Small intestine (tissue), 16 donors: ENCODE data around the gene PDE10A. TPM values are rescaled to one million over a fixed set of nuclear protein-coding genes. Genes with fewer than 3 reads are reported as not detected.

Experiments
- DNase-seq, 2 donors: peaks; one replicate each; pipeline versions ENCODE4 v3.0.0 to v3.0.0-alpha.2; 2013
- FAIRE-seq: peaks from 2 replicates; lab custom pipeline; 2012; peaks lifted over from hg19 to GRCh38; lab: Jason Lieb, UNC
- H3K27ac ChIP-seq, 3 donors: one replicate each; pipeline ENCODE4 v1.5.1; 2013; ENCODE audit warnings: low read length in 2 of 3, mild to moderate bottlenecking in 2 of 3, control low read depth in 1 of 3, inconsistent platforms in 1 of 3, low read depth in 1 of 3, moderate library complexity in 1 of 3
- H3K27me3 ChIP-seq, 3 donors: one replicate each; pipeline ENCODE4 v1.6.1; 2013; ENCODE audit warnings: low read length in 3 of 3, inconsistent platforms in 1 of 3; ENCODE audit not compliant: control insufficient read depth in 3 of 3, insufficient read depth in 3 of 3
- H3K36me3 ChIP-seq, 3 donors: one replicate each; pipeline ENCODE4 v1.6.1; 2013; ENCODE audit warnings: low read length in 3 of 3, inconsistent platforms in 1 of 3, low read depth in 1 of 3, mild to moderate bottlenecking in 1 of 3, moderate library complexity in 1 of 3; ENCODE audit not compliant: control insufficient read depth in 3 of 3, insufficient read depth in 2 of 3
- H3K4me1 ChIP-seq, 3 donors: one replicate each; pipeline ENCODE4 v1.6.1; 2013; ENCODE audit warnings: low read length in 2 of 3, inconsistent platforms in 1 of 3, low read depth in 1 of 3, mild to moderate bottlenecking in 1 of 3, moderate library complexity in 1 of 3; ENCODE audit not compliant: control insufficient read depth in 3 of 3, insufficient read depth in 2 of 3
- H3K4me3 ChIP-seq, 3 donors: one replicate each; pipeline ENCODE4 v1.5.1; 2013; ENCODE audit warnings: low read length in 3 of 3, control low read depth in 1 of 3, inconsistent platforms in 1 of 3, low read depth in 1 of 3, mild to moderate bottlenecking in 1 of 3, moderate library complexity in 1 of 3
- H3K9me3 ChIP-seq, 2 donors: one replicate each; pipeline ENCODE4 v1.6.1; 2013; ENCODE audit warnings: low read depth in 1 of 2, low read length in 1 of 2; ENCODE audit not compliant: control insufficient read depth in 2 of 2, insufficient read depth in 1 of 2
- WGBS, 3 donors: extraction: QIAGEN DNeasy Blood & Tissue Kit; methylation state at CpG; one replicate each; pipeline ENCODE4 v1.1.7; 2013; 5-methylcytosine and 5-hydroxymethylcytosine counted together
- long read RNA-seq, 10 donors: transcript quantifications; one replicate each; lab custom pipeline, GENCODE V29; 2026
- polyA plus RNA-seq, 4 donors: library from polyadenylated mRNA; stranded (reverse) in 3 of 4; unstranded in 1 of 4; fragments of 200-250 nt in 3 of 4; fragments of 120-200 nt in 1 of 4; gene quantifications; one replicate each; pipeline versions ENCODE4 v1.2.1 to v1.2.3, GENCODE V29; 2013
- donor health status: healthy with polysubstance abuse.
- donor health status: control.
- donor health status: control.
- donor health status: Bipolar disorder and iron deficiency.
- donor health status: healthy.

PDE10A gene
- 1 to 10 TPM in 2 of 4 donors, under 1 TPM in 2; 0.22 to 2.0 (median 0.90) TPM for polyA plus RNA-seq
- long read RNA-seq, donor 1 = 0 reads
- long read RNA-seq, donor 2 = 0 reads
- long read RNA-seq, donor 3 = 0 reads
- long read RNA-seq, donor 4 = 0 reads
- long read RNA-seq, donor 5 = 0 reads
- long read RNA-seq, donor 6 = 0 reads
- long read RNA-seq, donor 7 = 0 reads
- long read RNA-seq, donor 8 = 0 reads
- long read RNA-seq, donor 9 = 0 reads
- long read RNA-seq, donor 10 = 0 reads

GRCh38 chr6:165662749-165663376, at the start of gene PDE10A:
Gene PDE10A, minus strand, starts transcription at chr6:165663241. Its CDS starts 430 bp downstream, at chr6:165662811.
- DNase-seq (peak in 1 of 2 donors; percentile 43), FAIRE-seq (no peak)
- peaks cover 7 to 68% (median 16%) of the 10 kb centered on the region in 3 donors for H3K27me3 ChIP-seq
- whole genome bisulfite sequencing, 3 donors = 1% methylated on average over 23 to 80 of the region's 80 CpGs
- peaks cover 0 to 2% (median 0%) of the 10 kb centered on the region in 3 donors for H3K4me1 ChIP-seq
- H3K36me3 ChIP-seq = no peaks in the 10 kb centered on the region
- H3K9me3 ChIP-seq = no peaks in the 10 kb centered on the region
- peak within 1 kb of the TSS; percentile 33 to 51 (median 37) for H3K4me3 ChIP-seq
- no peak within 1 kb of the TSS for H3K27ac ChIP-seq

DNA sequence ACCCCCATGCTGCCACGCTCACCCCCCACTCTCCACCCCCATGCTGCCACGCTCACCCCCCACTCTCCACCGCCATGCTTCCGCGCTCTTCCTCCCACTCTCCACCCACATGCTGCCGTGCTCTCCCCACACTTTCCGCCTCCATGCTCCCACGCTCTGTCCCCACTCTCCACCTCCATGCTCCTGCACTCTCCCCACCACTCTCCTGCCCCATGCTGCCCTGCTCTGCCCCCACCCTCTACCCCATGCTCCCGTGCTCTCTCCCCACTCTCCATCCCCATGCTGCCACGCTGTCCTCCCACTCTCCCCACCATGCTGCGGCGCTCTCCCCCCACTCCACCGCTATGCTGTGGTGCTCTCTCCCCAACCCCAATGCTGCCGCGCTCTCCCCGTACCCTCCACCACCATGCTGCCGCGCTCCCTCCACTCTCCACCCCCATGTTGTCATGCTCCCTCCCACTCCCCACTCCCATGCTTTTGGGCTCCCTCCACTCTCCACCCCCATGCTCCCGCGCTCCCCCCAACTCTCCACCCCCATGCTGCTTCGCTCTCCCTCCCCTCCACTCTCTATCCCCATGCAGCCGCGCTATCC, 46.0 kb upstream of the PDE10A start:
- no peaks in the 10 kb centered on the region for H3K36me3 ChIP-seq
- H3K27me3 ChIP-seq = no peaks in the 10 kb centered on the region
- H3K9me3 ChIP-seq = no peaks in the 10 kb centered on the region
- no peak for DNase-seq
- no peak overlapping the region for H3K27ac ChIP-seq
- FAIRE-seq = no peak
- no peaks in the 10 kb centered on the region for H3K4me1 ChIP-seq
- 92 to 96% (median 93%) methylated on average over 19 to 23 of the region's 23 CpGs for WGBS, 3 donors
- no peak overlapping the region for H3K4me3 ChIP-seq

DNA sequence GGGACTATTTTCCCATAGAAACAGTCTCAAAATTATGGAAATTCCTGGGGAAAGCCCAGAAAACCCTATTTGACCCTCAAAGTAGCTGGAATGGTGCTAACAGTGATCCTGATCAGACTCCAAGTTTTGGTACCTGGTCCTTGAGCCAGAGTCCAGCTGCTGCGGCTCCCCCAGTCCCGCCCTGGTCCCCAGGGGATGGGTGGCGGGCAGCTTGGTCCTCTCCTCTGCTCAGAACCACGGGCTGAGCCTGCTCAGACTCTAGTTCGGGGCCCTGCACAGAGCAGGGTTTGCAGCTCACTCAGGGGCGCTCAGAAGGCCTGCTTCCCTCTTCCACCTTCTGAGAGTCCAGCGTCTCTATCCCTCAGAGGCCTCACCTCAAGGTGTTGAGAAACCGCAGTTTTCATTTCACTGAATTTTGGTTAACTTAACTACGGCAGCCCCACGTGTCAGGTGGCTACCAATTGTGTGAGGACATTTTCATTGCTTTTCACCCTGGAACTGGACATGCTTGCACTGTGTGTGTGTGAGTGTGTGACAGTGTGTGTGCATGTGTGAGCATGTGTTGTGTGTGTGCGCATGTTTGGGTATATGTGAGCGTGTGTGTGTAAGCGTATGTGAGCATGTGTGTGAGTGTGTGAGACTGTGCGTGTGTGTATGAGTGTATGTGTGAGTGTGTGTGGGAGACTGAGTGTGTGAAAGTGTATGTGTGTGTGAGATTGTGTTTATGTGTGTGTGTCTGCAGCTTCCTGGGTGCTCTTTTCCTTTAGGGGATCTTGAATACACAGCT, 44.2 kb upstream of the PDE10A start:
- DNase-seq (no peak), FAIRE-seq (no peak)
- Histone ChIP-seq H3K4me3 (no peak overlapping the region), H3K4me1 (no peaks in the 10 kb centered on the region), H3K9me3 (no peaks in the 10 kb centered on the region), H3K36me3 (no peaks in the 10 kb centered on the region), H3K27me3 (no peaks in the 10 kb centered on the region), H3K27ac (no peak overlapping the region)
- 84 to 88% (median 87%) methylated on average over 14 of the region's 14 CpGs for WGBS, 3 donors

- Histone ChIP-seq H3K4me3 (no peak overlapping the region), H3K36me3 (no peaks in the 10 kb centered on the region), H3K9me3 (no peaks in the 10 kb centered on the region), H3K27ac (no peak overlapping the region), H3K4me1 (no peaks in the 10 kb centered on the region), H3K27me3 (no peaks in the 10 kb centered on the region)
- WGBS, 3 donors = 83 to 86% (median 83%) methylated on average over 5 of the region's 5 CpGs
- DNase-seq (no peak), FAIRE-seq (no peak)
Measured at GRCh38 chr6:165705941-165706340, 42.9 kb upstream of the PDE10A start.

DNA sequence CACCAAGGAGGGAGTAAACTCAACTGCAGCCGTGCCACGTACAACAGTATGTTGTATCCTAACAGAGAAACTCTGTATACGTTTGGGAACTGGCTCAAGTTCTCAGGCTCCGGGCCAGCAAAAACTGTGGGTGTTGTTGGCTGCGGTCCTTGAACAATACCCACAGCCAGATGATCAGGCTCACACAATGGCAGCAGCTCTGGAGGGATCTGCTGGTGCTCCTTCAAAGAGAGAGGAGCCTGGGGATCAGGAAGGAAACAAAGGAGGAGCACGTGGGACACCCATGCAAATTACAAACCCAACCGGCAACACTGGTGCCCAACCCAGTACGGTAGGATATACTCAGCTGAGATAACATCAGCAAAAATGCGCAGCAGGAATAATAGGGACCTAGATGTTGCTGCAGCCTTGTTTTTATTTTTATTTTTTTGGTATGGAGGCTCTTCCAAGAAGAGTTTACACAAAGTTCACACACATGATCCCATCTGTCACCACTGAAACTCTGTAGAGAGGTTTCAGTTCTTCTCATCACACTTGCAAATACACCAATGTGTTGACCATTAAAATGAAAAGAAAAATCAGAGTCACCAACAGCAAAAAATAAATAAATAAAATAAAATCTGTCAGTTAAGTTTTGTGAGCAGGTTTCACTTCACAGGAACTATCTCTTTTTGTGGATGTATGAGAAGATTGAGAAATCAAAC, 41.2 kb upstream of the PDE10A start:
- Histone ChIP-seq H3K4me3 (no peak overlapping the region), H3K36me3 (no peaks in the 10 kb centered on the region), H3K27ac (no peak overlapping the region), H3K9me3 (no peaks in the 10 kb centered on the region), H3K4me1 (no peaks in the 10 kb centered on the region), H3K27me3 (no peaks in the 10 kb centered on the region)
- WGBS, 3 donors = 50 to 55% (median 53%) methylated on average over 9 of the region's 9 CpGs
- FAIRE-seq (no peak), DNase-seq (no peak)

GRCh38 chr6:165702669-165703068, 39.6 kb upstream of the PDE10A start:
- Histone ChIP-seq H3K27ac (no peak overlapping the region), H3K36me3 (no peaks in the 10 kb centered on the region), H3K4me3 (no peak overlapping the region), H3K4me1 (no peaks in the 10 kb centered on the region), H3K27me3 (no peaks in the 10 kb centered on the region), H3K9me3 (no peaks in the 10 kb centered on the region)
- FAIRE-seq (no peak), DNase-seq (no peak)
- WGBS, 3 donors = 73 to 80% (median 76%) methylated on average over 10 of the region's 10 CpGs

DNA sequence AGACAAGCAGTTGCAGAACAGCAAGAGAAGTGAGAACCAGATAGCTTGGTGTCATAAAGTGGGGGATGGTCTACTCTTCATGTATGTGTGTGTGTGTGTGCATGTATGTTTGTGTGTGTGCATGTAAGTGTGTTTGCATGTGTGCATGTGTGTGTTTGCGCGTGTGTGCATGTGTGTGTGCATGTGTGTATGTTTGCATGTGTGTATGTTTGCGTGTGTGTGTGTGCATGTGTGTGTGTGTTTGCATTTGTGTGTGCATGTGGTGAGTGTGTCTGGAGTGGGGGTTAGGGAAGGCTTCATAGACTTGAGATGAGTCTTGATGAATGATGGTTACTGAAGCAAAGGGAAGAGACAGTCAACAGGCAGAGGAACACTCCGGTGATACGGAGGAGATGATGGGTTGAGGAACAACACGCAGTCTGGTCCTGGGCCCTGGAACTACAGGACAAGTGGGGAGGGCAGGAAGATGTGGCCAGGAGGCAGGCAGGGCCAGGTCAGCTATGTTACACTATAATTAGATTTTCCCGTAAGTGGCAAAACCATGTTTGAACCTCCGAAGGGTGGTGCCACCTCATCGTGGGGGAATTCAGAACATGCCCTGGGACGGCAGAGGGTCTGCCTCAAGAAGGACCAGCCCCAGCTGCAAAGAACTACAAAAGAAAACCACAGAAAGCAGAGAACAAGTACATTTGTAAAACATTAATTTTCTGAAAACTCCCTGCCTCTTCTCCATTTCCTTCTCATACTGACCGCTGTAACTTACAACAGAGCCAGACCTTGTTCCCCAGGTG, 38.7 kb upstream of the PDE10A start:
- Histone ChIP-seq H3K27ac (no peak overlapping the region), H3K4me1 (no peaks in the 10 kb centered on the region), H3K9me3 (no peaks in the 10 kb centered on the region), H3K4me3 (no peak overlapping the region), H3K36me3 (no peaks in the 10 kb centered on the region), H3K27me3 (no peaks in the 10 kb centered on the region)
- DNase-seq = no peak
- WGBS, 3 donors = 92 to 95% (median 93%) methylated on average over 11 of the region's 11 CpGs
- FAIRE-seq = no peak
